ENCODE measurements around the gene CACNA1I. TPM values are rescaled to one million over a fixed set of nuclear protein-coding genes. Genes with fewer than 3 reads are reported as not detected.
A peak's percentile ranks its signal among the peaks of the same experiment; 100 is the strongest.

CACNA1I gene
- total RNA-seq, 3 donors from 2014 or later (not counting 1 experiment from before 2014, with no cell fraction given): 0.05 to 0.83 (median 0.72) TPM

- Histone ChIP-seq H3K4me3 (ENCODE audit: low read length) (no peak overlapping the region), H3K27me3 (ENCODE audit: control insufficient read depth, insufficient read depth, low read length) (peaks cover 11% of the 10 kb centered on the region), H3K27ac (ENCODE audit: low read length) (no peak overlapping the region), H3K9me3 (ENCODE audit: control insufficient read depth, insufficient read depth, low read length) (no peaks in the 10 kb centered on the region), H3K4me1 (ENCODE audit: control insufficient read depth, insufficient read depth, low read length) (no peaks in the 10 kb centered on the region), H3K36me3 (ENCODE audit: control insufficient read depth, insufficient read depth, low read length) (no peaks in the 10 kb centered on the region)
- Mint-ChIP-seq H3K4me3 (no peak overlapping the region), H3K36me3 (no peaks in the 10 kb centered on the region), H3K9me3 (no peaks in the 10 kb centered on the region), H3K4me1 (no peaks in the 10 kb centered on the region), H3K27ac (no peak overlapping the region), H3K27me3 (ENCODE audit: low read depth in 2 of 2) (peaks cover 39 to 43% of the 10 kb centered on the region in 2 donors)
- intact Hi-C loops (cut with micrococcal nuclease): no loop called here
- 27% methylated on average over 25 of the region's 25 CpGs for WGBS (ENCODE audit: insufficient coverage)
- DNase-seq (no peak), ATAC-seq (peak in 1 of 3 donors; percentile 17)
- no peak for TF ChIP-seq CTCF (IDR thresholded peaks at IDR 0.05)
These were observed 120.5 kb downstream of the CACNA1I start for GRCh38 chr22:39690881-39691605.

GRCh38 chr22:39693943-39694500, 123.5 kb downstream of the CACNA1I start:
- no peak for ATAC-seq
- Mint-ChIP-seq H3K36me3 (no peaks in the 10 kb centered on the region), H3K27ac (no peak overlapping the region), H3K27me3 (ENCODE audit: low read depth in 2 of 2) (peaks cover 14 to 21% of the 10 kb centered on the region in 2 donors), H3K4me3 (no peak overlapping the region), H3K9me3 (no peaks in the 10 kb centered on the region), H3K4me1 (no peaks in the 10 kb centered on the region)
- DNase-seq: no peak
- WGBS (ENCODE audit: insufficient coverage): 59% methylated on average over 14 of the region's 14 CpGs
- Histone ChIP-seq H3K36me3 (ENCODE audit: control insufficient read depth, insufficient read depth, low read length) (no peaks in the 10 kb centered on the region), H3K9me3 (ENCODE audit: control insufficient read depth, insufficient read depth, low read length) (no peaks in the 10 kb centered on the region), H3K27me3 (ENCODE audit: control insufficient read depth, insufficient read depth, low read length) (peaks cover 4% of the 10 kb centered on the region), H3K27ac (ENCODE audit: low read length) (no peak overlapping the region), H3K4me1 (ENCODE audit: control insufficient read depth, insufficient read depth, low read length) (no peaks in the 10 kb centered on the region), H3K4me3 (ENCODE audit: low read length) (no peak overlapping the region)
- intact Hi-C loops (cut with micrococcal nuclease): no loop called here
- TF ChIP-seq CTCF (IDR thresholded peaks at IDR 0.05): no peak

- DNase-seq: no peak
- no peak for TF ChIP-seq CTCF (IDR thresholded peaks at IDR 0.05)
- ATAC-seq: no peak
- 88% methylated on average over 13 of the region's 14 CpGs for WGBS (ENCODE audit: insufficient coverage)
- Histone ChIP-seq H3K9me3 (ENCODE audit: control insufficient read depth, insufficient read depth, low read length) (no peaks in the 10 kb centered on the region), H3K4me1 (ENCODE audit: control insufficient read depth, insufficient read depth, low read length) (no peaks in the 10 kb centered on the region), H3K4me3 (ENCODE audit: low read length) (no peak overlapping the region), H3K36me3 (ENCODE audit: control insufficient read depth, insufficient read depth, low read length) (no peaks in the 10 kb centered on the region), H3K27me3 (ENCODE audit: control insufficient read depth, insufficient read depth, low read length) (no peaks in the 10 kb centered on the region), H3K27ac (ENCODE audit: low read length) (no peak overlapping the region)
- H3K27me3 Mint-ChIP-seq (ENCODE audit: low read depth in 2 of 2): peaks cover 0 to 13% of the 10 kb centered on the region in 2 donors
- intact Hi-C loops (cut with micrococcal nuclease): no loop called here
- no peaks in the 10 kb centered on the region for H3K9me3 Mint-ChIP-seq
- no peak overlapping the region for H3K27ac Mint-ChIP-seq
- H3K4me3 Mint-ChIP-seq: no peak overlapping the region
- H3K36me3 Mint-ChIP-seq: no peaks in the 10 kb centered on the region
- no peaks in the 10 kb centered on the region for H3K4me1 Mint-ChIP-seq
These were observed 127.4 kb downstream of the CACNA1I start for GRCh38 chr22:39697790-39698430.

All from natural killer cell (primary cell).